Medulla oblongata (tissue), 1 donor: ENCODE data around the gene PATJ.

Source experiments
- DNase-seq: peaks from one replicate; pipeline ENCODE4 v3.0.0-alpha.2; 2015; ENCODE audit errors: extremely low spot score

The PATJ gene

DNA sequence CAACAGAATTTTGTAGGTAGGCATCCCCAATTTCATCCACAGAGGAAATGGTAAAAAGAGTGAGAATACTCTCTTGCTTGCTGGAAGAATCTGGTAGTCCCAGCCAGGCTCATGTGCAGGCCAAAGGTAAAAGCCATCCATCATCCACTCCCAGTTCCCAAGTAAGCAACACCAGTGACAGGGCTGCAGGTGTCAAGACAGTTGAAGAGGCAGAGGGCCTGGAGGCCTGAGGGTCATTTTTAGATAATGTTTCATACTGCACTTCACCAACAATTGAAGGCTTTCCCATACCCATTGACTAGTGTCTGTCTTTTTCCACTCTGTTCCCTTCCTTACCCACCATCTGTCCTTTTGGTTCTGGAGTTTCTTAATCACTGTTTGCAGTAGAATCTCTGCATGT is 310.7 kb downstream of the PATJ start:
- no peak for DNase-seq

DNA sequence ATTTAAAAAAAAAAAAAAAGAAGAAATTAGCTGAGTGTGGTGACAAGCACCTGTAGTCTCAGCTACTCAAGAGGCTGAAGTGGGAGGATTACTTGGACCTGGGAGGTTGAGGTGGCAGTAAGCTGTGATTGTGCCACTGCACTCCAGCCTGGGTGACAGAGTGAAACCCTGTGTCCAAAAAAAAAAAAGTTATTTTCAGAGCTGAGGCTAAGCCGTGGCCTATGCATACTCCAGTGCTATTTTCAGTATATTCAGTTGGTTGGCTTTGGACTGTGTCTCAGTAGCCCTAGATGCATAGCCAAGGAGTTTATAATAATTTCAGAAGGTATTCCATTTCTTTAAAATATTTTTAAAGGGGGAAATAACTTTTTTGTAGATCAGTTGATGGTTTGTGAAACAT is 311.9 kb downstream of the PATJ start:
- no peak for DNase-seq

DNA sequence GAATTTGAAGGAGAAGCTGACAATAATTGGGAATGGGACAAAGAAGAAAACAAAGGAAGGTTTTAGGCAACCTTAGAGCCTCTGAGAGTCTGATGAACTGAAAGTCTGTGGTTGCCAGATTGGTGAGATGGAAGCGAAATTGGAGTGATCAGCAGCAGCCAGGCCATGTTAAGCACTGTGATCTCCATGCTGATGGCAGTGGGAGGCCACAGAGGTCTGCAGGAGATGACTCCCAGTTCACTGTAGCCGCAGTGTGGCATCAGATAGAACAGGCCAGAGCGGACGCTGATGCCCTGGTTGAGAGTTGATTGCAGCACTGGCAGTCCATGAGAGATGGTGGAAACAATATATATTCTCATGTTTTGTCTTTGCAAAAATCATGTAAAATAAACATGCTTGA is 314.9 kb downstream of the PATJ start:
- no peak for DNase-seq

DNA sequence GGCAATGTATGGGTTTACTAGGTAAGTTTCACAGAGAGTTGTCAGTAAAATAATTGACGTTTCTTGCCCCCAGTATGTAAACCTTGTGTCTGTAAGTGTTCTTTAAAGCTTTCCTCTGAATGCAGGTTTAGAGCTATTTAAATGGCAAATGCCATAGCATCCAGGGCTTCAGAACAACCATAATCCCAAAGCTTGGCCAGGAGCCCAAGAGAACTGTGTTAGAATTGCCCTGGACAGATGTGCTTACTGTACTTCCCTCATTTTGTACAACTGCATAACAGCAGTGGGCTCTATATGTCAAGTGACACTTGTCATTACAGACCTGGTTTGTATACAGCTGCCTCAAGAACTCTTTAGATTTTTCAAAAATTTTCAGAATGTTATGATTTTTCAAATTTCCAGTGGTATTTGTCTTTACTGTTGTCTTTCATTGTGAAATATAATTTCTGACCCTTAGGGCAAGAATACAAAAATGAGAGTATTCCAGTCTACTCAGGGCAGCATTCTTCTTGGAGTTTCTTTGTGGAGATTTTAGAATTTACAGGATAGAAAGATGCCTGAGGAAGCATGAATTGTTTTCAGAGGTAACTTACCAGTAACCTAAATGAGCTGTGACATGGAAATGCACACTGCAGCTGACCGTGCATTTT is 315.5 kb downstream of the PATJ start:
- DNase-seq = no peak

DNA sequence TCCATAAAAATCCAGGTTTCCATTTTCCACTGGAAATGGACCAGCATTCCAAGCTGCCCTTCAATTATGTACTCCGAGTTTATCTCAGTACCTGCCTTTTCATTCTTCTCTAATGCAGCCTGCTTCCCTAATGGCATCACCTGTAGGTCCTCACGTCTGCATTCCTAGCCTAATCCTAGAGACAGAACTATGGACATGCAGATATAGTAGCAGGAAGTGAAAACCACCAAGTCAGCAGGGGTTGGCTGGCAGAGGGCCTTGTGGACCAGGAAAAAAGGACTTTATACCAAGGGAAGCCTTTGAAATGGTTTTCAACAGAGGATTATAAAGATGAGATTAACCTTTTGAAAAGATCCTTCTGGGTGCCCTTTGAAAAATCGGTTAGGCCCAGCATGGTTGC is 316.7 kb downstream of the PATJ start:
- DNase-seq = no peak

DNA sequence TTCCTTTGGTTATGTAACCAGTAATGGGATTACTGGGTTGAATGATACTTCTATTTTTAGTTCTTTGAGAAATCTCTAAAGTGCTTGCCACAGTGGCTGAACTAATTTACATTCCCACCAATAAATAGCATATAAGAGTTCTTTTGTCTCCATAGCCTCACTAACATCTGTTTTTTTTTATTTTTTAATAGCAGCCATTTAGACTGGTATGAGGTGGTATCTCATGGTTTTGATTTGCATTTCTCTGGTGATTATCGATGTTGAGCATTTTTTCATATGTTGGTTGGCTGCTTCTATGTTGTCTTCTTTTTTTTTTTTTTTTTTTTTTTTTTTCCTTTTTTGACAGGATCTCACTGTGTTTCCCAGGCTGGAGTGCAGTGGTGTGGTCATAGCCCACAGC is 319.8 kb downstream of the PATJ start:
- DNase-seq = no peak

DNA sequence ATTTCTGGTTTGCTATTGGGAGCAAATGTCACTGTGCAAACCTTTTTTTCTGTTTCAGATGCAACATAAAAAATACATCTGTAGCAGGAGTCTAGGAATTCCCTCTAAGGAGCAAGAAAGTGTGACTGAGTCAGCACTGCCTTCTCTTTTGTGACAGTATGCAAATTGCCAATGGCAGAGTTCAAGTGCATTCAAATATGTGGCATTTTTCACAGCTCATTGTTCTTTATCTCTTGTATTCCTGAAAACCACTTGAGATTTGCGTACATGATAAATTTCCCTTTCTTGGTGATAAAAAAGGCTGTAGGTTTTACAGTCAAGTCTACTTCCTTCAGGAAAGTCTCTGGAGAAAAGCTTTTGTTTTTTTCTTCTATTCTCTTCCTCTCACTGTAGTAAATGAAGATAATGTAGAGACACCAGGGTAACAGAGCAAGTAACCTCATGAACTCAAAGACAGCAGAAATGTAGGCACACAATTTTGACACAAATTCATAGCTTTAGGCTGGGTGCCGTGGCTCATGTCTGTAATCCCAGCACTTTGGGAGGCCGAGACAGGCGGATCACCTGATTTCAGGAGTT is 322.6 kb downstream of the PATJ start:
- DNase-seq = no peak

DNA sequence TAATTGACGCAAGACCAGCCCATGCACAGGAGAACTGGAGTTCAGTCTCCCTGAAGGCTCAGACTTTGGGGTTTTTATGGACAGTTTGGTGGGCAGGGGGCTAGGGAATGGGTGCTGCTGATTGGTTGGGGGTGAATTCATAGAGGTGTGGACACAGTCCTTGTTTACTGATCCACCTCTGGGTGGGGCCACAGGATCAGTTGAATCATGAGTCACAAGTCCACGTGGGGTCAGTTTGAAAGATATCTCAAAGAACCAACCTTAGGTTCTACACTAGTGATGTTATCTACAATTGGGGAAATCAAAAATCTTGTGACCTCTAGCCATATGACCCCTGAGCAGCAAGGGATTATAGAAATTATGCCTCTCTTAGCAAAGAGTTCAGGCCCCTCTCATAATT is 324.4 kb downstream of the PATJ start:
- DNase-seq = no peak

DNA sequence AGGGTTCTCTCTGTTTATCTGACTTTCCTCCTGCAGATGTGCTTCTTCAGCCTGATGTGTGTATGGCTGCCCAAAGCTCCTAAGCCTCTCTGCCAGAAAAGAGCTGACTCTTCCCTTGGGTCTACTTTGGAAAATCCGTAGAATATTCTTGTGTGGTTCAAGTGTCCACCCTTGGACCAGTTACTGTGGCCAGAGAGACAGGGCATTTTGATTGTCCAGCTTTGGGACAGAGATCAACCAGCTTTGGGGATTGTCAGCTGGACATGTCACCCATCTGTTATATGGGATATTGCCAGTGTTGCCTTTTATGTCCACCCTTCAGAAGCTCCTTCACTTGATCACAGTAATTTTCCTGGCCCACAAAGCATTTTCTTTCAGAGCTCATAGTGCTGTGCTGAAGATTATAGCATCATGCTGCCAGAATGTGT is 326.1 kb downstream of the PATJ start:
- no peak for DNase-seq

DNA sequence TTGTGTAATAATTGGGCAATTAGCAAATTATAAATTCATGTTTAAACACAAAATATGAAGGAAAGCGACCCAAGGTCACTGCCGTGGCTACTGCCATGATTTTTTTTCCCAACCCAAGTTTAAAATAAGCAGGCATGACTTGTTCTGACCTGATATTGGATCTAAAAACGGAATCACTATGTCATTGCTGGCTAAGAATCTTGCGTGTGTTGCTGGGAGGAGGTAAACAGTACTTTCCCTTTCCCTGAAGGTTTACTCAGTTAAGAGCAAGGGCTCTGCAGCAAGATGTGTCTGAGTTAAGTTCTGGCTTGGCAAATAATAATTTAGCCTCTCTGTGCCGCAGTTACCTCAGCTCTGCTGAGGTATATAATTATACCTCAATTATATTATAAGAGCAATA is 326.7 kb downstream of the PATJ start:
- no peak for DNase-seq

DNA sequence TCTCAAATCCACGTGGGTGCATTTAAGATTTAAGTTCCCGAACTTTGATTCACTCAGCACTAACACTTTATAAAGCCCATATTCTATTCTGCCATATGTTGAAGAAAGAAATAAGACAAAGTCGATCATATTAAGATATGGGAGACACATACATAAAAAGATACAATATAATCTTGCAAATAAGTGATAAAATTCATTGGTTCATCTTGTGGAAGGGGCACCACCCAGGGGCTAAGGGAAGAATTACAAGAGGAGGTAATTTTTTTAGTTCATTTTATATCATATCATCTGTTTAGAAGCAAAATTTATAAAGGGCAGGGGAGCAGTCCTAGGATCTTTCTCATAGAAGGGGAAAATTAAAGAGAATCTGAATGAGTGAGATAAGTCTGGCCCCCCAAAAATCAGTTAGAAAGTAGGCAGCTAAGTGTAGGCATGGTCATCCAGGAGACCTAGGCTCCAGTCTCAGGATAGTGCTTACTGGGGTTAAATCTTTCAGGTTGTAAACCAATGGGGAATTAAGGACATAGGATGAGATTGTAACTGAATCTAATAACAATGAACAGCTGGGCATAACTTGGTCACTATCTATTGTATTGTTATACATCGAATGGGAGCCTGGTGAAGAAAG is 328.2 kb downstream of the PATJ start:
- no peak for DNase-seq

DNA sequence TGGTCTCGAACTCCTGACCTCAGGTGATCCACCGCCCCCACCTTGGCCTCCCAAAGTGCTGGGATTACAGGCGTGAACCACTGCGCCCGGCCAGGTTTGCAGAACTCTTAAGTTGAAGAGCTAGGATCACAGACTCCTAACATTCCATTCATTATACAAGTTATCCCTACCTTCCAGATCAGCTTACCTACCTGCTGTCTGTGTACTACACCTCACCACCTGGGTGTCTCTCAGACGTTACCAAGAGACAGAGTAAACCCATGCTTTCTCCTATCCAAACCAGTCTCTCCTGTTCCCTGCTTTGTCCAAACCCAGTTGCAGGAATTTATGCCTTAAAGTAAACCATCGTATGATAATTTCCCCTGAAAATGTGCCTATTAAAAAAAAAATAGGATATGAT is 329.4 kb downstream of the PATJ start:
- no peak for DNase-seq

DNA sequence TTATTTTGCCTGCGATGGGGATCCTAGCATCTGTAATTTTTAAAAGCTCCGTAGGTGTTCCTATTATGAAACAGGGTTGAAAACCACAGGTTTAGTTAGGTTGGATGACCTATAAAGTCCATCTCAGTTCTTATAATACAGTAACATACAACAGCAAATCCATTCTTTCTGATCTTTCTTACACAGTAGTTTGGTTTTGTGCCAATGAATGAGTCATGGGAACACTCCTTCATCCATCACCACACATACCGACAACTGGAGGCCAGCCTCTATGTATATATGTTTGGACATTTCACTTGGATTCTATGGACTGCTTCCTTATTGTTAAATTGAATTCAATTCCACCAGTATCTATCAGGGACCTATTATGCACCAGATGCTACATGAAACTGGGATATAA is 334.0 kb downstream of the PATJ start:
- DNase-seq = no peak

DNA sequence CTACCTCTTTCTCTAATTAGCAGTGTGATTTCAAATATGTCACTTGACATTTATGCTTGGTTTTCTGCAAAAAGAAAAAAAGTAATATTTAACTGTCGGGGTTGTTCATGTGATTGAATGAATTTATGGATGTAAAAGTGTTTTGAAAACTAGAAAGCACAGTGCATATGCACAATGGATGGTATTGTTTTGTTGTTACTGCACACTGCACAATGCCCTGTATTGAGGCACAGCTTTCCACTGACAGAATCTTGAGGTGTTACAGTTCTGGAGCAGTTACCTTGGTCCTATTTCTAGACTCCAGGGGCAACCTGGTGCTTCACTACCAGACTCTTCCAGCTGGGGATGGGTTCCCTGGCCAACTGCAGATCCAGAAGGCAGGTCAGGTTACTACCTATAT is 335.5 kb downstream of the PATJ start:
- peak; percentile 58 for DNase-seq

DNA sequence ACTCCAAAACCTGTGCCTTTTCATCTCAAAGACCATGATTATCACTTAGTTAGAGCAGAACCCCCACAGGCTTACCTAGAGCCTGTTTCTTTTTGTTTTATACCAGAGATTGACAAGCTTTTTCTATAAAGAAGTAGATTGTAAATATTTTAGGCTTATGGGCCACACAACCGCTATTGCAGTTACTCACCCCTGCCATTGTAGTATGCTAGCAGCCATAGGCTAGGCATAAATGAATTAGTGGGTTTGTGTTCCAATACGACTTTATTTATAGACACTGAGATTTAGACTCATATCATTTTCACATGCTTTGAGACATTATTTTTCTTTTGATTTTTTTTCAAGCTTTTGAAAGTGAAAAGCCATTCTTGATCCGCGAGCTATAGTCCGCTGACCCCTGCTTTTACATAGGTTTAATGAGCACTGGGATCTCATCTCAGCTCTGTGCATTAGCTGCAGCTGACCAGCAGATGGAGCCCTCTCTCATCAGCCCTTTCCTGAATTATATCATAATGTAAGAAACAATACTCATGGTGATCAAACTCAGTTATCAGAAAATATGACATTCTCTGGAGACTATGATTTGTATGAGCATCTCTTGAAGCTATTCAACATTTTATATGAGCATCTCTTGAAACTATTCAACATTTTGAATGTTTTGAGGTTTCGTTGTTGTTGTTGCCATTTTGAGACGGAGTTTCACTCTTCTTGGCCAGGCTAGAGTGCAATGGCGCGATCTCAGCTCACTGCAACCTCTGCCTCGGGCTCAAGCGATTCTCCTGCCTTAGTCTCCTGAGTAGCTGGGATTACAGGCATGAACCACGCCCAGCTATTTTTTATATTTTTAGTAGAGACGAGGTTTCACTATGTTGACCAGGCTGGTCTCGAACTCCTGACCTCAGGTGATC is 340.4 kb downstream of the PATJ start:
- DNase-seq = peak; percentile 33

DNA sequence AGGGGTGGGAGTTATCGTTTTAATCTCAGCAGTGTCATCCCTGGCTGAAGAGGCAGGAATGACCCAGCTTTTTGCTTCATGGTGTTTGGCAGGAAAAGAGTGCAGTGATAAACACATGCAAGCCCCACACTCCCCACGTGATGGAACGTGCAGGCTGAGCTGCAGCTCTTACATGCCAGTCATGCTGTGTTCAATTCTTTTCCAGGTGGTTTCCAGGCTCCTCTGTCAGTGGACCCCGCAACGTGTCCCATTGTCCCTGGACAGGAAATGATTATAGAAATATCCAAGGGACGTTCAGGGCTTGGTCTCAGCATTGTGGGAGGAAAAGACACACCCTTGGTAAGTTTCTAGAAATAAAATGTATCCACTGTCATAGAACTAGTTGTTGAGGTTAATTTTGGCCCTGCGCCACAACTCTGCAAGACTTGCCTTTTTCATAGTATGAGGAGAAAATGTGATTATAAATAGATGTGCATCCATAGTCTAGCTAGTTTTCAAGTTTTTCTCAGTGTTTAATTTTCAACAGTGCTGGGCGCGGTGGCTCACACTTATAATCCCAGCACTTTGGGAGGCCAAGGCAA is 342.1 kb downstream of the PATJ start:
- DNase-seq = no peak

DNA sequence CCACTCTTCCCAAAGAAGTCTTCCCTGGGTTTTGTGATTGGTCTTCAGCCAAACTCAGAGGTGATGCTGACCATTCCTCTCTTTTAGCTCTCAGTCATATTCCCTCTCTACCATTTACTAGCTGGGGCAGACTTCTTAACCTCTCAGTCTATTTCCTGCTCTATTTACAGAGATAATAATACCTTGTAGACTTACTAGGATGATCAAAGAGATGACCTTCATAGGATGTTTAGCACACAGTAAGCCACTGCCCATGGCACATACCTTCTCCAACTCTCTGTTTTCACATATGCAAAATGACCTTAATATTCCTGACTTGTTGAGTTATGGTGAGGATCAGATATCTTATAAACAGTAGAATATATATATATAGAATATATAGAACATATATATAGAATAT is 346.2 kb downstream of the PATJ start:
- no peak for DNase-seq

DNA sequence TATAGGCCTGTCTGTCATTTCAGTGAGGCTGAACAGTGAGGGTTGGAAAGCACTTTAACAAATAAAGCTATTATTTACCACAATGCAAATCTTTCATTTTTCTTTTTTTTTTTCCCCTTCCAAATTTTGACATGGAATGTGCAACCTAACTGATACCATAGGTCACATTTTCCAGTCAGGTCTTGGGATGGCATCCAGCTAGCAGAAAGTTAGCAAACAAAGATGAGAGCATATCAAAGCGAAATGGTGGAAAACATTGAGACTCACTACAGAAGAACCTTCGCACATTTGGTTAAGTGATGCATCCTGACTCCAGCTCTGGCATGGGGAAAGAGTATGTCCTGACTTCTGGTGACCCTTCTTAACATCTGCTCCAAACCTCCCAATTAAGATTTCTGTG is 347.3 kb downstream of the PATJ start:
- no peak for DNase-seq

DNA sequence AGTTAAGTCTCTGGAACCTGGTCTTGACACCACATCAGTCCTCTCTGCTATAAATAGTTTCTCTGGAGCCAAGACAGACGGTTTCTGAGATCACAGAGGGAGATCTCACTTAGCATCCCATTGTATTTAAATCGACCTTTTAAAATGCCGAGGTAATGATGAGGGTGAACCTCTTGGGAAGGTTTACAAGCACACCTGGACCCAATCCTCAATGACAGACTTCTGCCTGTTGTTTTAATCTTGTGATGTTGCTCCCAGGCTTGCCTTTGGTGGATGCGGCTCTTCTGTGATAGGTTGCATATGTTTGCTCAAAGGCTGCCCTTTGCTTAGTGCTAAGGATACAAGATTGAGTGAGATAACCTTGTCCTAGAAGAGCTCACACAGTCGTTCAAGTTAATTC is 347.7 kb downstream of the PATJ start:
- no peak for DNase-seq

DNA sequence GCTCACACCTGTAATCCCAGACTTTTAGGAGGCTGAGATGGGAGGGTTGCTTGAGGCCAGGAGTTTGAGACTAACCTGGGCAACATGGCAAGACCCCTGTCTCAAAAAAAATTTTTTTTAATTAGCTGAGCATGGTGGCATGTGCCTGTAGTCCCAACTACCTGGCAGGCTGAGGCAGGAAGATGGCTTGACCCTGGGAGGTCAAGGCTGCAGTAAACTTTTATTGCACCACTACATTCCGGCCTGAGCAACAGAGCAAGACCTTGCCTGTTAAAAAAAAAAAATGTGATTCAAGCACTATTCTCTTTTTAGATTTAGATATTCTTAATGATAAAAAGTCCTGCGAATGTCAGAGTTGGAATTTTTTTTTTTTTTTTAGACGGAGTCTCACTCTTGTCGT is 349.8 kb downstream of the PATJ start:
- DNase-seq = no peak

DNA sequence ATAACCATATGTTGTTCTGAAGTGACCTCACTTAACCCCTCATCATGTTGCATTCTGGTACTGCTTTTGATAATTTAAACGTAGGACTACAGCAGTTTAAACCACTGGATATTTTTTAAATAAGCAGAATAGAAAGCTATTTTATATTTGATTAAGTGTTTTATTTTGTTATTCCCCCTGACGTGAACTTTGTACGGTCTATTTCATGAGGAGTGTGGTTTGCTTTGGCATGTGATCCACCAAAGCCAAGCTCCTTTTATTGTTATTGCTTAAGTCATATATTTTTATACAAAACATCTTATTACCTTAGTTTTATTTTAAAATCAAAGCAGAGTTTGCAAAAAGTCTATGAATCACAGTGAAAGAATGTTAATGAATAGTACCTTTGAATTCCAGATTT is 351.0 kb downstream of the PATJ start:
- no peak for DNase-seq

DNA sequence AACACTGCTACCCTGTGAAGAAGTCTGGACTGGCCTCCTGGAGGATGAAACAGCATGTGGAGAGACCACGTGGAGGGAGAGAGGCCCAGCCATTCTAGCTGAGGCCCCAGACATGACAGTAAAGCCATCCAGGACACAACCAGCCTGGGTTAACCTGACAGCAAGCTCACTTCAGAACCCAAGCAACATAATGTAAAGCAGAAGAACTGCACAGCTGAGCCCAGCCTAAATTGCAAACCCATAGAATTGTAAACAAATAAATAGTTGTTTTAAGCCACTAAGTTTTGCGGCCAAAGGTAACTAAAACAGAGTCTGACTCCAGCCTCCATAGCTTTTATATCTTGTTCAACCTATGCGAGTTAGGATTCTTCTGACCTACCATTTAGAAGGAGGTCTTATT is 355.2 kb downstream of the PATJ start:
- DNase-seq = no peak
